Embryonic facial prominence (tissue), 1 donor: ENCODE measurements around the gene NPPA.

Experiments used
- DNase-seq: peaks from one replicate; pipeline ENCODE4 v3.0.0-alpha.2; 2016; ENCODE audit errors: extremely low spot score

The NPPA gene

GRCh38 chr1:11874258-11874562 is 26.6 kb upstream of the NPPA start:
- DNase-seq, result no peak

- no peak for DNase-seq
These were observed 26.0 kb upstream of the NPPA start for GRCh38 chr1:11873395-11874257.

- DNase-seq, result no peak
These were observed 25.0 kb upstream of the NPPA start for GRCh38 chr1:11872545-11872944.

GRCh38 chr1:11869650-11870207 is 22.1 kb upstream of the NPPA start:
- no peak for DNase-seq

GRCh38 chr1:11869104-11869503 is 21.5 kb upstream of the NPPA start:
- no peak for DNase-seq

- no peak for DNase-seq
These were observed 20.9 kb upstream of the NPPA start for GRCh38 chr1:11868331-11868980.

- no peak for DNase-seq
These were observed 15.3 kb upstream of the NPPA start for GRCh38 chr1:11862890-11863289.

- no peak for DNase-seq
These were observed 13.0 kb upstream of the NPPA start for GRCh38 chr1:11860587-11860986.

- no peak for DNase-seq
These were observed 12.5 kb upstream of the NPPA start for GRCh38 chr1:11860083-11860482.

GRCh38 chr1:11858968-11859871 is 11.6 kb upstream of the NPPA start:
- DNase-seq, result no peak

- no peak for DNase-seq
These were observed 11.0 kb upstream of the NPPA start, which contains the start of gene NPPB for GRCh38 chr1:11858613-11858967. TSS of gene NPPB (minus strand) at chr1:11858945. CDS start at chr1:11858833, 112 bp downstream.

GRCh38 chr1:11858158-11858557 is 10.6 kb upstream of the NPPA start:
- DNase-seq, result no peak

GRCh38 chr1:11857164-11857851 is 9.7 kb upstream of the NPPA start:
- no peak for DNase-seq

GRCh38 chr1:11856698-11857097 is 9.1 kb upstream of the NPPA start:
- no peak for DNase-seq

- DNase-seq, result no peak
These were observed 7.8 kb upstream of the NPPA start for GRCh38 chr1:11855430-11855829.

GRCh38 chr1:11854519-11854918 is 6.9 kb upstream of the NPPA start:
- DNase-seq, result no peak

- DNase-seq, result no peak
These were observed 3.6 kb upstream of the NPPA start for GRCh38 chr1:11851180-11851579.

GRCh38 chr1:11850156-11850555 is 2.6 kb upstream of the NPPA start:
- no peak for DNase-seq

- DNase-seq, result no peak
These were observed 754 bp upstream of the NPPA start for GRCh38 chr1:11848373-11848700.

GRCh38 chr1:11845641-11846335 is 1.8 kb downstream of the NPPA start:
- DNase-seq, result no peak
